GM18502 (cell line): ENCODE data around the gene CBR4.

Experiments
- ATAC-seq: cut with Tn5 transposase; IDR thresholded peaks from one replicate; pipeline ENCODE4 v1.9.1; 2021; ENCODE audit warnings: mild to moderate bottlenecking; ENCODE audit not compliant: unreplicated experiment, poor library complexity

Gene CBR4

GRCh38 chr4:169010125-169011023 is at the start of gene CBR4:
CBR4 (minus strand) TSS chr4:169010255; CDS start chr4:169010089, 166 bp downstream.
- peak; percentile 97 for ATAC-seq

GRCh38 chr4:169059306-169060211 is 49.5 kb upstream of the CBR4 start:
- no peak for ATAC-seq

GRCh38 chr4:169058312-169058711 is 48.3 kb upstream of the CBR4 start:
- ATAC-seq: no peak

GRCh38 chr4:169054879-169055278 is 44.8 kb upstream of the CBR4 start:
- ATAC-seq: peak; percentile 81

- no peak for ATAC-seq
These were observed 42.5 kb upstream of the CBR4 start for GRCh38 chr4:169052594-169052945.

GRCh38 chr4:169051761-169052593 is 41.9 kb upstream of the CBR4 start:
- ATAC-seq: no peak

GRCh38 chr4:169050881-169051760 is 41.1 kb upstream of the CBR4 start:
- no peak for ATAC-seq

GRCh38 chr4:169050284-169050683 is 40.2 kb upstream of the CBR4 start:
- ATAC-seq: no peak

GRCh38 chr4:169048868-169049414 is 38.9 kb upstream of the CBR4 start:
- no peak for ATAC-seq

GRCh38 chr4:169047956-169048355 is 37.9 kb upstream of the CBR4 start:
- no peak for ATAC-seq

GRCh38 chr4:169045862-169046584 is 36.0 kb upstream of the CBR4 start:
- no peak for ATAC-seq

GRCh38 chr4:169044714-169045447 is 34.8 kb upstream of the CBR4 start:
- ATAC-seq: no peak

- no peak for ATAC-seq
These were observed 32.6 kb upstream of the CBR4 start for GRCh38 chr4:169042608-169043007.

- ATAC-seq: no peak
These were observed 30.7 kb upstream of the CBR4 start for GRCh38 chr4:169040559-169041261.

- no peak for ATAC-seq
These were observed 29.3 kb upstream of the CBR4 start for GRCh38 chr4:169039251-169039954.

- ATAC-seq: no peak
These were observed 27.5 kb upstream of the CBR4 start for GRCh38 chr4:169037506-169037905.
